Fibroblast of villous mesenchyme (primary cell): ENCODE measurements around the gene COL3A1. TPM values are rescaled to one million over a fixed set of nuclear protein-coding genes. Genes with fewer than 3 reads are reported as not detected.

ENCODE experiments used
- DNase-seq: peaks from one replicate; pipeline ENCODE4 v3.0.0-alpha.2; 2010; ENCODE audit warnings: low read depth
- H3K4me3 ChIP-seq: 2 replicates; pipeline ENCODE4 v1.5.1; 2011; ENCODE audit warnings: low read depth, mild to moderate bottlenecking, low read length
- CTCF ChIP-seq: IDR thresholded peaks from 2 replicates; pipeline ENCODE4 v1.5.1; 2012; ENCODE audit warnings: low read depth, mild to moderate bottlenecking, low read length; ENCODE audit not compliant: insufficient read depth
- total RNA-seq: library from RNA; depleted of rRNA; stranded (reverse); fragments of >200 nt; gene quantifications from 2 replicates; pipeline ENCODE4 v1.2.3, GENCODE V29; 2012

The COL3A1 gene
- total RNA-seq, 1 donor, result 3,024 TPM

- DNase-seq, result peak; percentile 20
- no peak overlapping the region for H3K4me3 ChIP-seq
- no peak for TF ChIP-seq CTCF
Measured at GRCh38 chr2:189020179-189020578, 46.0 kb downstream of the COL3A1 start.

- H3K4me3 ChIP-seq, result no peak overlapping the region
- DNase-seq, result peak; percentile 96
- TF ChIP-seq CTCF, result no peak
Measured at GRCh38 chr2:189022053-189022481, 47.9 kb downstream of the COL3A1 start.

GRCh38 chr2:189022492-189022891 lies 48.3 kb downstream of the COL3A1 start:
- DNase-seq, result peak; percentile 86
- TF ChIP-seq CTCF, result no peak
- H3K4me3 ChIP-seq, result no peak overlapping the region

GRCh38 chr2:189024901-189025618 lies 50.9 kb downstream of the COL3A1 start:
- peak; percentile 51 for TF ChIP-seq CTCF
- DNase-seq, result no peak
- no peak overlapping the region for H3K4me3 ChIP-seq

GRCh38 chr2:189037518-189037917 lies 63.3 kb downstream of the COL3A1 start:
- DNase-seq, result no peak
- no peak for TF ChIP-seq CTCF

GRCh38 chr2:189045836-189046235 lies 71.7 kb downstream of the COL3A1 start:
- no peak overlapping the region for H3K4me3 ChIP-seq
- no peak for TF ChIP-seq CTCF
- no peak for DNase-seq

More at GRCh38 chr2:189037518-189037917, 63.3 kb downstream of the COL3A1 start:
- H3K4me3 ChIP-seq, result no peak overlapping the region

- H3K4me3 ChIP-seq, result no peak overlapping the region
- no peak for TF ChIP-seq CTCF
- no peak for DNase-seq
Measured at GRCh38 chr2:189046320-189046719, 72.1 kb downstream of the COL3A1 start.
